CD4-positive, CD25-positive, alpha-beta regulatory T cell (primary cell): ENCODE results near the gene ATXN1. TPM values are rescaled to one million over a fixed set of nuclear protein-coding genes. Genes with fewer than 3 reads are reported as not detected.
A peak's percentile ranks its signal among the peaks of the same experiment; 100 is the strongest.
"Not testable (repeated sequence)": the region's sequence is repeated elsewhere in the genome, so short reads cannot be mapped to it uniquely, and the experiment has no call there.

Experiments
- ATAC-seq, 2 donors: fragments of 150-1000 bp; cut with Tn5 transposase; one replicate each; pipeline ENCODE4 v1.10.0; 2021; ENCODE audit warnings: low read depth in 2 of 2, moderate number of reproducible peaks in 2 of 2, moderate library complexity in 1 of 2
- DNase-seq, 3 donors: peaks; one replicate each; pipeline versions ENCODE4 v3.0.0 to v3.0.0-alpha.2; 2012 to 2022; ENCODE audit warnings: mixed read lengths in 1 of 3
- H3K27ac ChIP-seq: one replicate; pipeline ENCODE4 v1.7.0; 2013; ENCODE audit warnings: mild to moderate bottlenecking, low read length; ENCODE audit not compliant: insufficient read depth, poor library complexity, severe bottlenecking
- H3K27me3 ChIP-seq: one replicate; pipeline ENCODE4 v1.7.0; 2013; ENCODE audit warnings: low read length; ENCODE audit not compliant: control insufficient read depth, insufficient read depth
- H3K36me3 ChIP-seq: one replicate; pipeline ENCODE4 v1.7.0; 2013; ENCODE audit warnings: mild to moderate bottlenecking, low read length, moderate library complexity; ENCODE audit not compliant: control insufficient read depth, insufficient read depth
- H3K4me1 ChIP-seq: 2 replicates; pipeline ENCODE4 v1.7.0; 2013; ENCODE audit warnings: mild to moderate bottlenecking, low read length; ENCODE audit not compliant: insufficient read depth, control insufficient read depth, poor library complexity, severe bottlenecking
- H3K4me3 ChIP-seq: one replicate; pipeline ENCODE4 v1.7.0; 2013; ENCODE audit warnings: low read depth, mild to moderate bottlenecking, low read length, moderate library complexity
- H3K9me3 ChIP-seq, 2 experiments: 1 replicate in 1 of 2; 2 replicates in 1 of 2; pipeline ENCODE4 v1.7.0; 2013; ENCODE audit warnings: low read length in 2 of 2, mild to moderate bottlenecking in 1 of 2, moderate library complexity in 1 of 2; ENCODE audit not compliant: control insufficient read depth in 2 of 2
- H3K27ac Mint-ChIP-seq, 3 donors: one replicate each; pipeline ENCODE4 v1.8.0; 2020 to 2022; ENCODE audit warnings: mild to moderate bottlenecking in 3 of 3, mixed read lengths in 3 of 3, moderate library complexity in 2 of 3
- H3K27me3 Mint-ChIP-seq: one replicate; pipeline ENCODE4 v1.8.0; 2022; ENCODE audit warnings: mild to moderate bottlenecking, mixed read lengths
- H3K36me3 Mint-ChIP-seq: one replicate; pipeline ENCODE4 v1.8.0; 2020; ENCODE audit warnings: mixed read lengths
- H3K4me1 Mint-ChIP-seq, 4 donors: one replicate each; pipeline ENCODE4 v1.8.0; 2020 to 2022; ENCODE audit warnings: mixed read lengths in 4 of 4, mild to moderate bottlenecking in 1 of 4
- H3K4me3 Mint-ChIP-seq, 4 donors: one replicate each; pipeline ENCODE4 v1.8.0; 2020 to 2022; ENCODE audit warnings: mild to moderate bottlenecking in 4 of 4, mixed read lengths in 4 of 4, moderate library complexity in 3 of 4
- H3K9me3 Mint-ChIP-seq, 7 donors: one replicate each; pipeline ENCODE4 v1.8.0; 2020 to 2022; ENCODE audit warnings: mixed read lengths in 7 of 7, mild to moderate bottlenecking in 3 of 7, moderate library complexity in 2 of 7
- polyA plus RNA-seq, 4 donors: library from polyadenylated mRNA; unstranded; fragments of 300-500 nt; fragmentation: Illumina TruSeq; gene quantifications; one replicate each; pipeline ENCODE4 v1.2.3, GENCODE V29; 2021
- total RNA-seq: library from RNA; stranded (reverse); gene quantifications from one replicate; pipeline ENCODE4 v1.2.3, GENCODE V29; 2022

The ATXN1 gene
- total and polyA plus RNA-seq, 5 donors from 2014 or later: 15.8 to 191 (median 19.2) TPM

- H3K36me3 ChIP-seq: peaks cover 28% of the 10 kb centered on the region
- ATAC-seq (no peak), DNase-seq (no peak)
- no peaks in the 10 kb centered on the region for H3K9me3 ChIP-seq
- Mint-ChIP-seq H3K4me3 (no peak overlapping the region), H3K4me1 (peaks cover 0 to 12% (median 7%) of the 10 kb centered on the region in 4 donors), H3K27me3 (no peaks in the 10 kb centered on the region), H3K9me3 (no peaks in the 10 kb centered on the region), H3K27ac (peak overlapping the region in 1 of 3 donors; percentile 23), H3K36me3 (peaks cover 22% of the 10 kb centered on the region)
- H3K4me3 ChIP-seq: no peak overlapping the region
- no peaks in the 10 kb centered on the region for H3K4me1 ChIP-seq
- H3K27ac ChIP-seq: no peak overlapping the region
- no peaks in the 10 kb centered on the region for H3K27me3 ChIP-seq
These were observed 216.7 kb downstream of the ATXN1 start for GRCh38 chr6:16544521-16544920.

GRCh38 chr6:16544006-16544405 is 217.3 kb downstream of the ATXN1 start:
- Histone ChIP-seq H3K4me1 (no peaks in the 10 kb centered on the region), H3K27ac (no peak overlapping the region), H3K27me3 (no peaks in the 10 kb centered on the region), H3K36me3 (peaks cover 28% of the 10 kb centered on the region), H3K9me3 (no peaks in the 10 kb centered on the region), H3K4me3 (no peak overlapping the region)
- Mint-ChIP-seq H3K36me3 (peaks cover 22% of the 10 kb centered on the region), H3K27ac (peak overlapping the region in 1 of 3 donors; percentile 23), H3K27me3 (no peaks in the 10 kb centered on the region), H3K9me3 (no peaks in the 10 kb centered on the region), H3K4me1 (peaks cover 0 to 14% (median 8%) of the 10 kb centered on the region in 4 donors), H3K4me3 (no peak overlapping the region)
- ATAC-seq: no peak
- no peak for DNase-seq

GRCh38 chr6:16543521-16543920 is 217.7 kb downstream of the ATXN1 start:
- no peaks in the 10 kb centered on the region for H3K27me3 Mint-ChIP-seq
- Histone ChIP-seq H3K9me3 (no peaks in the 10 kb centered on the region), H3K4me3 (no peak overlapping the region), H3K27ac (no peak overlapping the region), H3K27me3 (no peaks in the 10 kb centered on the region), H3K4me1 (no peaks in the 10 kb centered on the region), H3K36me3 (peaks cover 28% of the 10 kb centered on the region)
- H3K27ac Mint-ChIP-seq: no peak overlapping the region
- no peak overlapping the region for H3K4me3 Mint-ChIP-seq
- DNase-seq (no peak), ATAC-seq (no peak)
- peaks cover 0 to 16% (median 10%) of the 10 kb centered on the region in 4 donors for H3K4me1 Mint-ChIP-seq
- no peaks in the 10 kb centered on the region for H3K9me3 Mint-ChIP-seq
- H3K36me3 Mint-ChIP-seq: peaks cover 22% of the 10 kb centered on the region

- ATAC-seq (no peak), DNase-seq (no peak)
- H3K4me3 ChIP-seq: no peak overlapping the region
- H3K27ac ChIP-seq: no peak overlapping the region
- Mint-ChIP-seq H3K9me3 (no peaks in the 10 kb centered on the region), H3K4me1 (peaks cover 0 to 13% (median 10%) of the 10 kb centered on the region in 4 donors), H3K27me3 (no peaks in the 10 kb centered on the region), H3K27ac (peak overlapping the region in 2 of 3 donors; percentile 55 to 64), H3K4me3 (no peak overlapping the region), H3K36me3 (peaks cover 22% of the 10 kb centered on the region)
- no peaks in the 10 kb centered on the region for H3K9me3 ChIP-seq
- peaks cover 21% of the 10 kb centered on the region for H3K36me3 ChIP-seq
- H3K4me1 ChIP-seq: no peaks in the 10 kb centered on the region
- H3K27me3 ChIP-seq: no peaks in the 10 kb centered on the region
These were observed 219.2 kb downstream of the ATXN1 start for GRCh38 chr6:16542070-16542469.

- ATAC-seq: no peak
These were observed 220.2 kb downstream of the ATXN1 start for GRCh38 chr6:16540804-16541752.

DNA sequence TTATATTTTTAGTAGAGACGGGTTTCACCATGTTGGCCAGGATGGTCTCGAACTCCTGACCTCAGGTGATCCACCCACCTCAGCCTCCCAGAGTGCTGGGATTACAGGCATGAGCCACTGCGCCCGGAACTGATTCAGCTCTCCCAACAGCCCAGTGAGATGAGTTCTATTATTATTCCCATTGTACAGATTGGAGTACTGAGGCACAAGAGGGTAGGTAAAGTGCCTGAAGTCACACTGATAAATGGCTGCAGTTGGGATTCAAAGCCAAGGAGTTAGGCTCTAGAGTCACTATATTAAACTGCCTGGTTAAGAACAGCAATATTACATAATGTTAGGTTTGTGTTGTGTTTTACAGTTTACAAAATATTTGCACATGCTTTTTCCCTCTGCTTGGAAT is 220.9 kb downstream of the ATXN1 start:
- not testable (repeated sequence) for DNase-seq, H3K4me3 Mint-ChIP-seq, H3K27ac Mint-ChIP-seq

More at GRCh38 chr6:16540804-16541752, 220.2 kb downstream of the ATXN1 start:
- no peaks in the 10 kb centered on the region for H3K27me3 Mint-ChIP-seq
- H3K4me3 Mint-ChIP-seq: no peak overlapping the region
- peak overlapping the region in 1 of 3 donors; percentile 52 for H3K27ac Mint-ChIP-seq
- H3K4me3 ChIP-seq: no peak overlapping the region
- DNase-seq: no peak
- H3K4me1 Mint-ChIP-seq: peaks cover 0 to 13% (median 10%) of the 10 kb centered on the region in 4 donors
- no peaks in the 10 kb centered on the region for H3K9me3 ChIP-seq
- H3K36me3 ChIP-seq: peaks cover 20% of the 10 kb centered on the region
- H3K27me3 ChIP-seq: no peaks in the 10 kb centered on the region
- H3K9me3 Mint-ChIP-seq: no peaks in the 10 kb centered on the region
- H3K36me3 Mint-ChIP-seq: peaks cover 17% of the 10 kb centered on the region
- H3K27ac ChIP-seq: no peak overlapping the region
- no peaks in the 10 kb centered on the region for H3K4me1 ChIP-seq

DNA sequence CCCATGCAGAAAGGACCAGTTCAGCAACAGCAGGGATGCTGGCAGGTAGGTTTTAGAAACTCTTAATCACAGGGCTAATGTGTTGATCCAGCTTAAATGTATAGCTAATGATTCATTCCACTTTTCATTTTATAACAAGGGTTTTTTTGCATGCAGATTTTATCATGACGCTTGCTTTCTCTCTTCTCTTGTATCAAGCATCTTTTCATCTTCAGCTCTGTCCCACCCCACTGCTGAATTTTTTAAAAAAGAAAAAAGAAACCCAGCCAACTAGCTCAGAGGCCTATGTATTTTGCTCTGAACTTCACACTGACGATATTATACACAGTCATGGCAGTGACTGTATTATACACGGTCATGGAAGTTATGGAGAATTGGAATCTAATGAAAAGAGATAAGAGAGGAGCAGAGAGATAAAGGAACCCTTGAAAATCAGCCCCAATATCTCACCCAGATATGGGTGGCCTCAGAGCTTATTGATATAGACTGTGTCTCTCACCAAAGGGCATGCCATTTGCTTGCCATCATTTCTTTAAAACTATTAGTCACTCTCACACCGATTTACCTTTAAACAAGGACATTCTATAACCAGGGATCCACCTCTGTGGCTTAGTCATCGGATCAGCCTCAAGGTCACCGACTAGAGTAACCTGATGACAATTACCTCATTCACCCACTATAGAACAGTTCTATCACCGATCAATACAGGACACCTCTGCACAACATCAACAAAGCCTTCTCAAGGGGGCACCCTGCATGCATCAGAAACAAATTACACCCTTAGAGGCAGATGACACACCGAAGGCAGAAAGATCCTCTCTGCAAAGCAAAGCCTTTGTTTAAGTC is 222.0 kb downstream of the ATXN1 start:
- H3K27ac ChIP-seq: no peak overlapping the region
- H3K4me3 ChIP-seq: no peak overlapping the region
- Mint-ChIP-seq H3K4me1 (peaks cover 0 to 14% (median 7%) of the 10 kb centered on the region in 4 donors), H3K9me3 (no peaks in the 10 kb centered on the region), H3K27ac (peak overlapping the region; percentile 29 to 75 (median 67)), H3K27me3 (no peaks in the 10 kb centered on the region), H3K4me3 (no peak overlapping the region), H3K36me3 (peaks cover 8% of the 10 kb centered on the region)
- DNase-seq (no peak), ATAC-seq (peak in 1 of 2 donors; percentile 14)
- no peaks in the 10 kb centered on the region for H3K4me1 ChIP-seq
- no peaks in the 10 kb centered on the region for H3K9me3 ChIP-seq
- no peaks in the 10 kb centered on the region for H3K27me3 ChIP-seq
- H3K36me3 ChIP-seq: peaks cover 16% of the 10 kb centered on the region

More for the DNA sequence above, 220.9 kb downstream of the ATXN1 start:
- Mint-ChIP-seq H3K36me3 (peaks cover 17% of the 10 kb centered on the region), H3K4me1 (peaks cover 0 to 11% (median 6%) of the 10 kb centered on the region in 4 donors)
- H3K4me3 ChIP-seq, H3K27me3 ChIP-seq, ATAC-seq, H3K27me3 Mint-ChIP-seq, H3K9me3 Mint-ChIP-seq, H3K9me3 ChIP-seq, H3K4me1 ChIP-seq, H3K27ac ChIP-seq: not testable (repeated sequence)
- peaks cover 20% of the 10 kb centered on the region for H3K36me3 ChIP-seq
